K562 (cell line): ENCODE results near the gene TSGA10.

Experiments used
- CREM ChIP-seq: IDR thresholded peaks from 2 replicates; pipeline ENCODE4 v1.6.1; 2014; ENCODE audit warnings: antibody characterized with exemption, low read depth
- CTCF ChIP-seq, 3 experiments: IDR thresholded peaks in 2 of 3; conservative IDR thresholded peaks in 1 of 3; 2 replicates each; pipeline ENCODE4 v1.5.1; 2011 to 2012; ENCODE audit warnings: low read length in 3 of 3, mild to moderate bottlenecking in 3 of 3, control low read depth in 2 of 3, improper control_type of control experiment in 1 of 3, inconsistent platforms in 1 of 3, low read depth in 1 of 3, mixed read lengths in 1 of 3, moderate library complexity in 1 of 3; ENCODE audit not compliant: insufficient read depth in 2 of 3
- DPF2 ChIP-seq: fragments of 450-650 bp; IDR thresholded peaks from 2 replicates; pipeline ENCODE4 v1.6.1; 2016
- E2F4 ChIP-seq: sonication (generic); formaldehyde crosslinking; IDR thresholded peaks from 2 replicates; pipeline ENCODE4 v1.8.0; 2022; ENCODE audit warnings: mild to moderate bottlenecking, low read depth, missing genetic modification reagents
- GATA2 ChIP-seq: sonication (generic); formaldehyde crosslinking; IDR thresholded peaks from 2 replicates; pipeline ENCODE4 v1.4.0; 2020; ENCODE audit warnings: mild to moderate bottlenecking, missing genetic modification reagents
- HDAC3 ChIP-seq: fragments of 450-650 bp; IDR thresholded peaks from 2 replicates; pipeline ENCODE4 v1.6.1; 2018; ENCODE audit warnings: borderline replicate concordance, mild to moderate bottlenecking, moderate library complexity; ENCODE audit not compliant: partially characterized antibody
- HNRNPLL ChIP-seq: fragments of 200-400 bp; formaldehyde crosslinking; IDR thresholded peaks from 2 replicates; pipeline ENCODE4 v1.6.1; 2017; ENCODE audit warnings: low read length, low read depth, mild to moderate bottlenecking; ENCODE audit not compliant: poor library complexity, severe bottlenecking
- LEF1 ChIP-seq: fragments of 450-650 bp; IDR thresholded peaks from 2 replicates; pipeline ENCODE4 v1.6.1; 2016; ENCODE audit warnings: mild to moderate bottlenecking
- POLR2A ChIP-seq: fragments of 450-650 bp; conservative IDR thresholded peaks from 2 replicates; pipeline ENCODE4 v1.6.1; 2016
- USF2 ChIP-seq: sonication (generic); formaldehyde crosslinking; IDR thresholded peaks from 2 replicates; pipeline ENCODE4 v1.5.0; 2020; ENCODE audit warnings: missing genetic modification reagents
- ZNF449 ChIP-seq: fragments of 250-450 bp; sonication (Bioruptor Pico); IDR thresholded peaks from 2 replicates; pipeline ENCODE4 v1.8.0; 2022; ENCODE audit warnings: moderate library complexity, mild to moderate bottlenecking, inconsistent platforms
- ZNF609 ChIP-seq: sonication (generic); formaldehyde crosslinking; IDR thresholded peaks from 2 replicates; pipeline ENCODE4 v1.8.1; 2023; ENCODE audit warnings: missing genetic modification reagents, mild to moderate bottlenecking, borderline replicate concordance

- no peak for TF ChIP-seq LEF1
- no peak for TF ChIP-seq E2F4
- no peak for TF ChIP-seq HNRNPLL
- no peak for TF ChIP-seq USF2 (CRISPR knock-in tag)
- no peak for TF ChIP-seq ZNF609 (CRISPR knock-in tag)
- TF ChIP-seq POLR2A = no peak
- TF ChIP-seq ZNF449 = no peak
- TF ChIP-seq CTCF (IDR thresholded peaks at IDR 0.05 in 2 of 3, conservative IDR thresholded peaks at IDR 0.05 in 1 of 3; ENCODE audit: insufficient read depth in 2 of 3, low read depth in 1 of 3, low read length in 3 of 3) = no peak
- no peak for TF ChIP-seq DPF2
- no peak for TF ChIP-seq HDAC3
- TF ChIP-seq GATA2 (CRISPR knock-in tag) = no peak
- no peak for TF ChIP-seq CREM
These were observed 11.5 kb upstream of the TSGA10 start for GRCh38 chr2:99166218-99166617.
